ENCODE results near the gene SLC17A1. TPM values are rescaled to one million over a fixed set of nuclear protein-coding genes. Genes with fewer than 3 reads are reported as not detected.

Gene SLC17A1
- total and polyA plus RNA-seq, 2 of the 4 experiments (the other 2 are of a cell fraction), result not detected

GRCh38 chr6:25754535-25754934 lies 77.3 kb downstream of the SLC17A1 start, which contains the start of gene SLC17A4:
Gene SLC17A4 (plus strand): TSS chr6:25754742. CDS start chr6:25761963, 7,221 bp downstream.
- no peak for TF ChIP-seq BHLHE40 (IDR thresholded peaks at IDR 0.05; ENCODE audit: low read depth, low read length)
- TF ChIP-seq CTCF (conservative IDR thresholded peaks at IDR 0.05; ENCODE audit: low read depth, low read length), result no peak
- POLR2A ChIA-PET (ENCODE audit: unreplicated experiment), result interaction anchor here (0.6 kb wide), 2 partner anchors 1282 to 1540 kb away, joined by 3 to 6 read pairs; no protein-coding TSS in a partner anchor
- ATAC-seq (ENCODE audit: low read depth), result no peak
- Histone ChIP-seq H2BK15ac (ENCODE audit: low read depth, low read length) (no peak within 1 kb of the TSS), H2AFZ (replicated peaks; ENCODE audit: low read length, poor library complexity) (no peak within 1 kb of the TSS), H2BK5ac (ENCODE audit: low read depth, low read length, poor library complexity, severe bottlenecking) (no peak within 1 kb of the TSS), H3K27ac (ENCODE audit: insufficient read depth, low read length) (no peak within 1 kb of the TSS), H2AK5ac (ENCODE audit: low read depth, low read length) (no peak within 1 kb of the TSS), H4K8ac (ENCODE audit: low read depth in 2 of 2, low read length in 2 of 2) (no peak within 1 kb of the TSS), H2AK9ac (replicated peaks; ENCODE audit: low read depth, low read length, poor library complexity) (no peak within 1 kb of the TSS), H3K36me3 (ENCODE audit: control insufficient read depth, insufficient read depth, low read length) (no peaks in the 10 kb centered on the region), H3K4me1 (ENCODE audit: control insufficient read depth, insufficient read depth, low read length) (no peaks in the 10 kb centered on the region), H3K14ac (replicated peaks; ENCODE audit: low read depth, low read length) (no peak within 1 kb of the TSS), H3K18ac (ENCODE audit: low read depth, low read length) (no peak within 1 kb of the TSS), H3K4ac (ENCODE audit: low read depth, low read length) (no peak within 1 kb of the TSS), H3K9me3 (ENCODE audit: control insufficient read depth, insufficient read depth, low read length) (no peaks in the 10 kb centered on the region), H4K20me1 (ENCODE audit: insufficient read depth, low read length) (no peaks in the 10 kb centered on the region), H3K27me3 (ENCODE audit: control insufficient read depth, insufficient read depth, low read length) (no peaks in the 10 kb centered on the region), H3K9me1 (ENCODE audit: insufficient read depth, low read length) (no peaks in the 10 kb centered on the region), H2BK20ac (ENCODE audit: low read depth, low read length) (no peak within 1 kb of the TSS), H3K9ac (ENCODE audit: low read depth, low read length) (no peak within 1 kb of the TSS), H3K4me2 (ENCODE audit: low read depth, low read length) (no peak within 1 kb of the TSS), H4K5ac (ENCODE audit: low read depth, low read length) (no peak within 1 kb of the TSS), H3K56ac (ENCODE audit: extremely low read depth, insufficient read depth, low read length) (no peak within 1 kb of the TSS), H2BK120ac (ENCODE audit: low read depth, low read length) (no peak within 1 kb of the TSS), H3K4me3 (ENCODE audit: insufficient read depth, low read depth, low read length) (no peak within 1 kb of the TSS), H4K91ac (ENCODE audit: insufficient read depth, low read depth, low read length) (no peak within 1 kb of the TSS), H3K79me1 (ENCODE audit: low read depth in 1 of 2, low read length in 2 of 2) (no peaks in the 10 kb centered on the region), H3K23ac (ENCODE audit: low read depth, low read length) (no peak within 1 kb of the TSS)
- dilution Hi-C loops (cut with HindIII; ENCODE audit: low sequenced_read_pairs, unreplicated experiment) (no loop called here), in situ Hi-C loops (cut with MboI; ENCODE audit: low sequenced_read_pairs) (no loop called here), intact Hi-C loops (cut with micrococcal nuclease) (no loop called here)
- CTCF ChIA-PET, result no interaction called here
- DNase-seq, result no peak
- no TSS peak for BruUV-seq (replicated peaks)
